DOHH2 (cell line): ENCODE measurements around the gene CD27.

Experiments used
- CTCF ChIP-seq: fragments of 200-600 bp; sonication (generic); IDR thresholded peaks from one replicate; pipeline ENCODE4 v1.5.1; 2014; ENCODE audit warnings: antibody characterized with exemption, mild to moderate bottlenecking, low read depth, low read length; ENCODE audit not compliant: poor library complexity, severe bottlenecking
- EZH2phosphoT487 ChIP-seq: fragments of 200-600 bp; sonication (generic); IDR thresholded peaks from 2 replicates; pipeline ENCODE4 v1.6.1; 2017; ENCODE audit warnings: borderline replicate concordance, mild to moderate bottlenecking, antibody characterized with exemption, low read length, moderate library complexity, mixed read lengths

GRCh38 chr12:6434205-6435140, 10.3 kb upstream of the CD27 start:
- TF ChIP-seq CTCF (no peak), EZH2phosphoT487 (no peak)
